ENCODE results near the gene ARID2.

The ARID2 gene, protein sequence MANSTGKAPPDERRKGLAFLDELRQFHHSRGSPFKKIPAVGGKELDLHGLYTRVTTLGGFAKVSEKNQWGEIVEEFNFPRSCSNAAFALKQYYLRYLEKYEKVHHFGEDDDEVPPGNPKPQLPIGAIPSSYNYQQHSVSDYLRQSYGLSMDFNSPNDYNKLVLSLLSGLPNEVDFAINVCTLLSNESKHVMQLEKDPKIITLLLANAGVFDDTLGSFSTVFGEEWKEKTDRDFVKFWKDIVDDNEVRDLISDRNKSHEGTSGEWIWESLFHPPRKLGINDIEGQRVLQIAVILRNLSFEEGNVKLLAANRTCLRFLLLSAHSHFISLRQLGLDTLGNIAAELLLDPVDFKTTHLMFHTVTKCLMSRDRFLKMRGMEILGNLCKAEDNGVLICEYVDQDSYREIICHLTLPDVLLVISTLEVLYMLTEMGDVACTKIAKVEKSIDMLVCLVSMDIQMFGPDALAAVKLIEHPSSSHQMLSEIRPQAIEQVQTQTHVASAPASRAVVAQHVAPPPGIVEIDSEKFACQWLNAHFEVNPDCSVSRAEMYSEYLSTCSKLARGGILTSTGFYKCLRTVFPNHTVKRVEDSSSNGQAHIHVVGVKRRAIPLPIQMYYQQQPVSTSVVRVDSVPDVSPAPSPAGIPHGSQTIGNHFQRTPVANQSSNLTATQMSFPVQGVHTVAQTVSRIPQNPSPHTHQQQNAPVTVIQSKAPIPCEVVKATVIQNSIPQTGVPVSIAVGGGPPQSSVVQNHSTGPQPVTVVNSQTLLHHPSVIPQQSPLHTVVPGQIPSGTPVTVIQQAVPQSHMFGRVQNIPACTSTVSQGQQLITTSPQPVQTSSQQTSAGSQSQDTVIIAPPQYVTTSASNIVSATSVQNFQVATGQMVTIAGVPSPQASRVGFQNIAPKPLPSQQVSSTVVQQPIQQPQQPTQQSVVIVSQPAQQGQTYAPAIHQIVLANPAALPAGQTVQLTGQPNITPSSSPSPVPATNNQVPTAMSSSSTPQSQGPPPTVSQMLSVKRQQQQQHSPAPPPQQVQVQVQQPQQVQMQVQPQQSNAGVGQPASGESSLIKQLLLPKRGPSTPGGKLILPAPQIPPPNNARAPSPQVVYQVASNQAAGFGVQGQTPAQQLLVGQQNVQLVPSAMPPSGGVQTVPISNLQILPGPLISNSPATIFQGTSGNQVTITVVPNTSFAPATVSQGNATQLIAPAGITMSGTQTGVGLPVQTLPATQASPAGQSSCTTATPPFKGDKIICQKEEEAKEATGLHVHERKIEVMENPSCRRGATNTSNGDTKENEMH (N-terminal part only)

DNA sequence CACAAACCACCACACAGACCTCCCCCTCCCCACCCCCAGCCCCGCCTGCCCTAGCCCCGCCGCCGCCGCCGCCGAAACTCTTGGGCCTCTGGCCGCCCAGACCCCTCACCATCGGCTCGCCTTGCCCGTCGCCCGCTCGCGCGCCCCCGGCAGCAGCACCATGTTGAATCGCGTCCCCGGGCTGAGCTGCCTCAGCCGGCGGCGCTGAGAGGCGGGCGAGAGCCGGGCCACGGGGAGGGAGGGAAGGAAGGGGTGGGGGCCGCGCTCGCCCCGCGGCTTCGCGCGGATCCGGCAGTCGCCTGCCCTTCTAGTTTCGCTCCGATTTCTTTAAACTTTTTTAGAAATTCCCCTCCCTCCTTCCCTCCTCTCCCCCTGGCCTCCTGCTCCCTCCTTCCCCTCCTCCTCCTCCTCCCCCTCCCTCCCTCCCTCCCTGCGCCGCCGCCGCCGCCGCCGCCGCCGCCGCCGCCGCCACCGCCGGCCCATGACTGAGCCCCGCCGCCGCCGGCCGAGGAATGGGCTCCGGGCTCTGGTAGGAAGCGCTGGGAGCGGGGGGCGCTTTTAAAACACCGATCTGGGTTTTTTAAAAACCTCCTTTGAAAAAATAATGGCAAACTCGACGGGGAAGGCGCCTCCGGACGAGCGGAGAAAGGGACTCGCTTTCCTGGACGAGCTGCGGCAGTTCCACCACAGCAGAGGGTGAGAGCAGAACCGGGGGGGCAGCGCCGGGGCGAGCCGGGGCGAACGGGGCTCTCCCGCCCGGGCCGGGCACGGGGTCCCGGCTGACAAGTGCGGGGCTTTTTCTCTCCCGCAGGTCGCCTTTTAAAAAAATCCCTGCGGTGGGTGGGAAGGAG lies at the start of gene ARID2:
TSS of gene ARID2 (plus strand) at position 474 of the 851 bp plus-strand sequence. CDS start at position 605, 131 bp downstream.
- peak; percentile 62 to 85 (median 72) for DNase-seq

DNA sequence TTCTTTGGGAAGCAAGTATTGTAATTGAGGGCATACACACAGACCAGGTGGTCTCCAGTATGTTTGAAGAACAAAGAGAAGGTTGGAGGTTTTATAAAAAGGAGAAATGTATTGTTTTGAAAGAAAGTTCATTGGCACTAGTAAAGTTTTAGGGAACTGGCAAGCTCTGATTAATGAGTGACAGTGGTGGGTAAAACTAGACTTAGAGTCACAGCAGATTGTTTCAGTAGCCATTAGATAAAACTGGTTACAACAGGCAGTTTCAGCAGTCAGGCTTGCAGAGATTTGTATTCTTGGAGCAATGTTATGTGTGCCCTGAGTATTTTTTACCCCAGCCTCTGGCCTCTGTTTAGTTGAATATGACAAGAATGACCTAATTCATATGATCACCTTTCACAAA lies 49.1 kb upstream of the ARID2 start:
- no peak for DNase-seq

DNA sequence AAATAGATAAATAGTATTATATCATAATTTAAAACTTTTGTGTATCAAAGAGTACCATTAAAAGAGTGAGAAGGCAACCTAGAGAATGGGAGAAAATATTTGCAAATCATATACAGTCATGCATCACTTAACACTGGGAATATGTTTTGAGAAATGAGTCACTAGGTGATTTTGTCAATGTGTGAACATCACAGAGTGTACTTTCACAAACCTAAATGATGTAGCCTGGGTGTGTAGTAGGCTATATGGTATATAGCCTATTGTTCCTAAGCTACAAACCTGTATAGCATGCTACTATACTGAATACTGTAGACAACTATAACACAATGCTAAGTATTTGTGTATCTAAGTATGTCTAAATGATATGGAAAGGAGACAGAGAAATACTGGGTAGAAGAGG lies 48.0 kb upstream of the ARID2 start:
- DNase-seq = no peak

DNA sequence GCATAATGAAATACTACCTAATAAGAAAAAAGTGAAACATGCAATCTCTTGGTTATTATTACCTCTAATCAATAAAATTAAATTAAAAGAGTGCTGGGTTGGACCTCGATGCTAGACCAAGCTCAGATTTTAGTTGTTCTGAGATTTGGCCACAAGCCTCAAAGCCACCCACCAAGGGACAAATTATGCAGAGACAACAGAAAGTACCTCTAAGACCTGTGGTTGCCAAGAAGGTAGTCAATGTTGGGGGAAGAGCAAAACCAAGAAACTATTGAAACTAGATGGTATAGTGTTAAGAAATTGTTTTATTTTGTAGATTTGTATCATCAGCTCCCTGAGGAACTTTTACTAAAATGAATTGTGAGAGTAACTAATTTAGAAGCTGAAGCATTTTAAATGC lies 43.8 kb upstream of the ARID2 start:
- no peak for DNase-seq

DNA sequence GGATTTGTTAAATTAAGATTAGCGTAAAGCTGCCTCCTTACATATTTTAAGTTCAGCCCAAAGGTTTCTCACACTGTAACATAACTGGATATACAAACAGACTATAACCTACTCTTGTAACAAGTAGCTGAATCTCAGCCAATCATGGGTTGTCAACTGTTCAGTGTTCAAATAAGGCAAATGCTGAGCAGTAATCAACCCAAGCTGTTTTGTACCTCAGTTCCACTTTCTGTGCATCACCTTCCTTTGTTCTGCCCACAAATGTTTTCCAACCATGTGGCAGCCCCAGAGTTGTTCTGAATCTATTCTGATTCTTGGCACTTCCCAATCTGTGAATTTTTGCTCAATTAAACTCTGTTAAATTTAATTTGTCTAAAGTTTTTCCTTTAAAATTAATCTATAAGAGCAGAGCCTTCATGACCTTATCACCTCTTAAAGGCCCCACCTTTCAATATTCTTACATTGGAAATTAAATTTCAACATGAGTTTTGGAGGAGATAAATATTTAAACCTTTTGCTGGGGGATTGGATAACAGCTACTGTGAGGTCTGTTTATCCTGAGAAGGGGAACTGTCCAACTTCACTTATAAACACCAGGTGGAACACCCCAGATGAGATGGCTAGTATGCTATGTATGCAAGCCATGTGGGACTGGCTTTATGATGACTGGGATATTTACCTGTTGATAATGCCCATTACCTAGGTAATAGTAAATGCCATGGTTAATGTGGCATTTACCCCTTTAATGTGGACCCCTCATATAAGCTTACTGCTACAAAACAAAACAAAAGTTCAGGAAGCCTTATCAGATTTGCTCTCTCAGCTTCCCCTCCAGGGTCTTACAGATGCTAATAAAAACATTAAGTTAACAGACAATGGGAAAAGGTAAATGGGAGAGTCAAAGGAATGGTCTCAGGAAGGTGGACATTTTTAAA lies 42.2 kb upstream of the ARID2 start:
- DNase-seq = no peak

DNA sequence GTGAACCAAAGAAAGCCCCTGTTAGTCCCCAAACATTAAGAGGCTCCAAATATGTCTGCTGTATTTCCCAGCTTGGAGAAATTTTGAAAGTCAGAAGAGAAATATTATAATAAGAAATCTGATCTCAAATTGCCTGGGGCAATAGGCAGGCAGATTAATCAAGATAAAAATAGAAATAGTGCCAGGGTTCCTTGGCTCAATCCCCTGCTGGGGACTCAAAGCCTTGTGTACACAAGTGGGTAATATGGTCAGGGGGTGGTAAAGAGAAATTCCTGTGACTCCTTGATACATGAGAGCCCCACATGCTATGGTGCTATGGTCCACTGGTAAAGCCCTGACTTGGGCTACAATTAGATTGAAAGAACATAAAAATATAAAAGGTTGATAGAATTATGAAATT lies 41.3 kb upstream of the ARID2 start:
- DNase-seq = no peak

DNA sequence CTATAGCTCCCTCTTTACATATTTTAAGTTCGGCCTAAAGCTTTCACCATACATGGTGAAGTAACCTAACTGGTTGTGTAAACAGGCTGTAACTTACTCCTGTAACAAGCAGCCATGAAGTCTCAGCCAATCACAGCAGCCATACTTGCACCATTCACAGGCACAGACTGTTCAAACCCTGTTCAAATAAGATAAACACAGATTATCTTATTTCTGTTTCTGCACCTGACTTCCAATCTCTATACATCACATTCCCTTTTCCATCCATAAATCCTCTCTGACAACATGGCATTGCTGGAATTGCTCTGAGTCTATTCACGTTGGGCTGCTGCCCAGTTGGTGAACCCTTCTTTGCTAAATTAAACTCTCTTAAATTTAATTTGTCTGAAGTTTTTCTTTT lies 34.5 kb upstream of the ARID2 start:
- DNase-seq = no peak

DNA sequence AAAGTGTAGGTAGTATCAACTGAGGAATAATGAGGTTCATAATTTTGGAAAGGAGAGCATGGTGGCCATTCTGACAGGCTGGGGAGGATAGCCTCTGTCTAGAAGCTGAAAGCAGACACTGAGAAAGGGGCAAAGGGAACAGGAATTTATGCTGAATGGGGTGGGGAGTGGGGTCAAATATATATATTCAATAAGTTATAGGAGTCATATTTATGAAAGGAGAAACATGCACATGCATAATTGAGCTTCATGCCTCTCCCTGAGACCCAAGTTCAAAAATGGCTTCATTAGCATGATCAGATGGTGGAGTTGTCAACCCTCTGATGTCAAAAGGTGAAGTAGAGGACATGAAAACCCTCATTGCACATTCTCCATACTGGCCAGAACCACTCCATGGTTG lies 33.9 kb upstream of the ARID2 start:
- no peak for DNase-seq

DNA sequence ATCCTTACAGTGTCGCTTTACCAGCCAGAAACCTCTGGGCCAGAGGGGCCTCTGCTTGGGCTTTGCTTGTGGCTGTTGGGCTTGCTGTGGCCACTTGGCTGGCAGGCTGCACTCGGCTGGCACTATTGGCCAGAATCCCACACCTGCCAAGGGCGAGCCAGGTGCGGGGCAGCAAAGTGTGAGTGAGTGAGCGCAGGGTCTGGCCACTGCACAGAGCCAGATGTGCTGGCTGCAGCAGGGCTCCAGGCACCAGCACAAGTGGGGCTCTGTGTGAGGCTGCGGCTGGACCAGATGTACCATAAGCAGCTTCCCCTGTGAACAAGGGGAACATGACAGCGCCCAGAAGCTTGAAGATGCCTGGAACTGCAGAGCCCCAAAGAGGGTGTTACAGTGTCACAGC lies 33.5 kb upstream of the ARID2 start:
- DNase-seq = no peak

DNA sequence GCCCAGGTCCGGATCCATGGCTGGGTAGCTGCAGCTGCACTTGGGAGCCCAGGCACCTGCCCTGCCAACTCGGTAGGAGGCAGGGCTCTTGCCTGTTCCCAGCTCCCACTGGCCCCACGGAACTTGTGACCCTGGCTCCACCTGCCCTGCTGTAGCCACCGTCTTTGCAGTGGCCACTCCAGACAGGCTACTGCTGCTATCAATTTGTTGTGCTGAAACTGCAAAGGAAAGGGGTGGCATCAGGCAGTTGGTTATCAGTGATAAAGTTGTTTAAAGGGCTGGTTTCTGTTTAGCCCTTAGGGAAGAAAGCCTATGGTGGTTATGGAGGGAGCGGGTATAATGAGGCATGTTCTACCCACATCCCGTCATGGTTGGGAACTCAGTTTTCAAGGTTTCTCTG lies 32.1 kb upstream of the ARID2 start:
- no peak for DNase-seq

DNA sequence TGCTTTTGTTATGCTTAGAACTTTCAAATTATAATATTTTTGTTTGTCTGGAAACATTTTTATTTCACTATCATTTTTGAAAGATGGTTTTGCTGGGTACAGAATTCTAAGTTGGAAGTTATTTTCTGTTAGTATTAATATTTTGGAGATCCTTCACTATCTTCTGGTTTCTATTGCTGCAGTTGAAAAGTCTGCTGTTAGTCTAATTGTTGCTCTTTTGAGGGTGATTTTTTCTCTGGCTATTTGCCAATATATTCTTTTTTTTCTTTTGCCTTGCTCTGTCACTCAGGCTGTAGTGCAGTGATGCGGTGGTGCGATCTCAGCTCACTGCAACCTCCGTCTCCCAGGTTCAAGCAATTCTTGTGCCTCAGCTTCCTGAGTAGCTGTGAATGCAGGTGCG lies 28.2 kb upstream of the ARID2 start:
- no peak for DNase-seq

DNA sequence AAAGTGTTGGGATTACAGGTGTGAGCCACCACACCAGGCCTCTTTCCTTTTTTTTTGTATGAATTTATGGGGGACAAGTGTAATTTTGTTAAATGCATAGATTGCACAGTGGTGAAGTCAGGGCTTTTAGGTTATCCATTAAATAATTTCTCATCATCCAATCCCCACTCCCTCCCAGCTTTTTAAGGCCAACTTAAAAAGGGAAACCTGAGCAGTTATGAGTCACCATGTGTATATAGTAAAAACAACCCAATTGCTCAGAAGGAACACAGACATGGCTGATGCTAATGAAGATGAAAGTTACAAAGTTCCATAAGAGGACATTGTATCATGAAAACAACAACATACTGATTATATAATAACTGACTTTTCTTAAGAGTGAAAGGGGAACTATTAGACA lies 25.6 kb upstream of the ARID2 start:
- DNase-seq = no peak

DNA sequence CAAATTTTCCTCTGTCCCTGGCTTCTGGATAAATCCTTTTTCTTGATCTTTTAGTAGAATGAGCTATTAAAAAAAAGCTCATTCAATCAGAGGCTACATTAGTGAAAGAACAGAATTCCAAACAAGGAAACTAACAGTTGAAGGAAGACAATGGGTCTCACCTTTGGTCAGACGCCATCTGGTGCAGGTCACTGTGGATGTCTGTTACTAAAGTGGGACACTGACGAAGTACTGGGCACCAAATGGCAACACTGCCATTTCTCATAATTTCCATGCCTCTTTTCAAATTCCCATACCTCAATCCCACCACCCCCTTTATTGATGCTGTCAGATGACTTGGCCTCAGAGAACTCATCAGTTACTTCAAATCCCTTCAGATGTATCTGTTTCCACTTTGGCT lies 24.5 kb upstream of the ARID2 start:
- DNase-seq = no peak

DNA sequence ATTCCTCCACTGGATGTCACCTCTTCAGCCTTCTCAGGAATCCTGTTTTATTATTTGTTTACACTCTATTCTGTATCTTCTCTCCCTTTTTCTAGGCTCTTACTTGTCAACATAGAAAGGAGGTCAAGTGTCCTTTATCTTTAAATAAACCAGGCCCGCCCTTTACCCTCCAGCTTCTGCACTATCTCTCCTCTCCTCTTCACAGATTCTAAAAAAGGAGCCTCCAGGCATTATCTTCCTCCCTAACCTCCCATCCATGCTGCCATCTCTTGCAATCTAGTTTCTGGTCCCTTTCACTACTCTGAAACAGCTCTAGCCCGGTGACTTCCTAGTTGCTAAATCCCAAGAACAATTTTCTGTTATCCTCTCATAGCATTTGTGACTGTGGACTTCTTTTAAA lies 24.1 kb upstream of the ARID2 start:
- no peak for DNase-seq

DNA sequence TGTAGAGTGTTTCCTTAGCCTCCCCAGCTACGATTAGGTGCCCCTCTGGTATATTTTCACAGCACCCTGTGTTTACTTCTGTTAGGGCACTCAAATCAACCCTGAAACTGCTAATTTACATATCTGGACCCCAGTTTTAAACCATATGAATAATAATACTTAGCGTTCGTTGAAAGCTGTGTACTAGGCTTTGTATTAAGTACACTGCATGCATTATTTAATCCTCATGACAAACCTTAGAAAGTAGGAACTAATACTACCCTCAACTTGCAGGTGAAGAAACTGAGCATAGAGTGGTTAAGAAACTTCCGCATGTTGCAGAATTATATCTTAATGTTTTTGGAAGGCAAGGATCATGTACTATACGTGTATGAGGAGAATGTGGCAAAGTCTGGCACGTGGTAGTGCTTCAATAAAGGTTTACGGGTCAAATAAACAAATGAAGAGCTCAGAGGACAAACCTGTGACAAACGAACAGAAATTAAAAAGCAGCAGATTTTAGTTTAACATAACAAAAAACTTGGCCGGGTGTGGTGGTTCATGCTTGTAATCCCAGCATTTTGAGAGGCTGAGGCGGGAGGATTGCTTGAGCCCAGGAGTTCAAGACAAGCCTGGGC lies 22.2 kb upstream of the ARID2 start:
- DNase-seq = no peak

DNA sequence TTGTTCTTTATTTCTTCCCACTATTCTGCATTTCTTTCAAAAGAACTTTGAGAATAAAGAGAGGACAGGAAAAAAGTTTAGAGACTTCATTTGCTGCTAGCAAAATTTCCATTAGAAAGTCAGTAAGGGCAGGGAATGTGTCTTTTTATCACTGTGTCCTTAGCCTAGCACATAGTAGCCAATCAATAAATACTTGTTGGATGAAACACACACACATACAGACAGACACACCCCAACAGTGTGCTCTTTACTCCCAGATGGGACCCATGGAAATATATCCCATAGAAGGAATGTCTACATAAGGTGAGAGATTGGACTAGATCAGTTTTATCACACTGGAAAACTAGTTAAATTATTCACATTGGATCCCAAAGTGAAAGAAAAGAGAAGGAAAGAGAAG lies 21.1 kb upstream of the ARID2 start:
- DNase-seq = no peak

DNA sequence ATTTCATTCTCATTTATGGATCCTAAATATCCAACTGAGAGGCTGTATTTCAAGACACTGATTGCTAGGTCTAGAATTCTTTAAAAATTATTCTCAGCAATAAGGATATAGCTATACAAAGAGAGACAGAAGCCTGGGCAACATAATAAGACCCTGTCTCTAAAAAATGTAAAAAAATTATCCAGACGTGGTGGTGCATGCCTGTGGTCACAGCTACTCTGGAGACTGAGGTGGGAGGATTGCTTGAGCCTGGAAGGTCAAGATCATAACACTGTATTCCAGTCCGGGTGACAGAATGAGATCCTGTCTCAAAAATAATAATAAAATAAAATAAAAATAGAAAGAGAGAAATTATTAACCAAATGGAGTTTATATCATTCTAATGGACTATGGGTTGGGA lies 20.6 kb upstream of the ARID2 start:
- DNase-seq = no peak

DNA sequence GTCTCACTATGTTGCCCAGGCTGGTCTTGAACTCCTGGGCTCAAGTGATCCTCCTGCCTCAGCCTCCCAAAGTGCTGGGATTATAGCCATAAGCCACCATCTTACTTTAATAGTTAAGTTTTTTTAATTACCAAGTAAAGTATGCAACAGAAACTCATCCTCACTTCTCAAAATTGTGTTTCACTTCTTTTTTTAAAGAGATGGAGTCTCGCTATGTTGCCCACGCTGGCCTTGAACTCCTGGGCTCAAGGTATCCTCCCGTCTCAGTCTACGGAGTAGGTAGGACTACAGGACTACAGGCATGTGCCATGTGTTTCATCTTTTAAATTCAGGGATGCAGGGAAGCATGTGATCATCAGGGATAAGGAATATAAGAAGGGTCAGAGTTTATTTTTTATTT lies 17.2 kb upstream of the ARID2 start:
- no peak for DNase-seq

DNA sequence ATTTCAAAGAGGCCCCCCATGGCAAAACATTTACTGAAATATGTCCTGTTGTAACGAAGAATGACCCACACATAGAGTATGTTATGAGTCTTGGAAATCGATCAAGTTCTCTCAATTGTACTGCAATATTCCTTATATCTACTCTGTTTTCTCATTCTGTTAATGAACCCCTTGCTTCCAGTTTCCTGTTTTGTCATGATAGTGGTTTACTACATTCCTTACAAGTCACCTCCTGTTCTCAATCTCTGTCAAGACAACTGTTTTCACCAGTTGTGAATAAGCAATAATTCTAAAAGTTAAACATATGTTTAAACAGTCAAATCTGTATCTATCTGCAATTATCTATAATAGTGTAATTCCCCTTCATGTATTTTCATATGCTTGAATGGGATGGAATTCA lies 16.4 kb upstream of the ARID2 start:
- no peak for DNase-seq

DNA sequence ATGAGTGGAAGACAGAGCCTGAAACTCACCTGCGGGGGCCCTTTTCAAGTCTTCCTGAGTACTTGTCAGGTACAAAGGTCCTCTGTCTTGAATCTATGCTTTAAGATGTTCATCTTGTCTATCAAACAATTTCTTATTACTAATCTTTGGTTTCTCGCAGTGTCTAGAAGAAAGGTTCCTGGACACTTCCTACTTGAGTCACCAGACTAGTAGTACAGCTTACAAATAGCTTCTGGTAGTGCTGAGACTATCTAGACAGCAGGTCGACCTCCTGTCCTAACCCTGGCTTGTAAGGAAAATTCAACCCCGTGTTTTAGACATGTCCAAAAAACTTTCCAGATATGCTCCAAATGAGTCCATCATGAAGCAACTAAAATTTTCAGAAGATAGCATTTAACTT lies 11.2 kb upstream of the ARID2 start:
- DNase-seq = no peak

DNA sequence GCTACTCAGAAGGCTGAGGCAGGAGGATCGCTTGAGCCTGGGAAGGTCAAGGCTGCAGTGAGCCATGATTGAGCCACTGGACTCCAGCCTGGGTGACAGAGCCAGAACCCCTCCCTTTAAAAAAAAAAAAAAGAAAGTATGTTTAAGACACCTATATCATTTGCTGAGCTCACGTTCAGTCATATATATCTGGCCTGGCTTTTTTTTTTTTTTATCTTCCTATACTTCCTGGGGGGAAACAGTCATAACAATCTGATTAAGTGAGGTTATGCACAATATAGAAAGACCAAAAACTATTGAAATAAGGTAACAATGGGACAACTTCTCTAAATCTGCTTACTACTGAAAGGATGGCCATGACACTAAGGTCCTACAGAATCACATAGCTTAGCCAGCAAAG lies 9.4 kb upstream of the ARID2 start:
- DNase-seq = no peak
